Measurements from ENCODE around the gene PIWIL1.

PIWIL1 gene

DNA sequence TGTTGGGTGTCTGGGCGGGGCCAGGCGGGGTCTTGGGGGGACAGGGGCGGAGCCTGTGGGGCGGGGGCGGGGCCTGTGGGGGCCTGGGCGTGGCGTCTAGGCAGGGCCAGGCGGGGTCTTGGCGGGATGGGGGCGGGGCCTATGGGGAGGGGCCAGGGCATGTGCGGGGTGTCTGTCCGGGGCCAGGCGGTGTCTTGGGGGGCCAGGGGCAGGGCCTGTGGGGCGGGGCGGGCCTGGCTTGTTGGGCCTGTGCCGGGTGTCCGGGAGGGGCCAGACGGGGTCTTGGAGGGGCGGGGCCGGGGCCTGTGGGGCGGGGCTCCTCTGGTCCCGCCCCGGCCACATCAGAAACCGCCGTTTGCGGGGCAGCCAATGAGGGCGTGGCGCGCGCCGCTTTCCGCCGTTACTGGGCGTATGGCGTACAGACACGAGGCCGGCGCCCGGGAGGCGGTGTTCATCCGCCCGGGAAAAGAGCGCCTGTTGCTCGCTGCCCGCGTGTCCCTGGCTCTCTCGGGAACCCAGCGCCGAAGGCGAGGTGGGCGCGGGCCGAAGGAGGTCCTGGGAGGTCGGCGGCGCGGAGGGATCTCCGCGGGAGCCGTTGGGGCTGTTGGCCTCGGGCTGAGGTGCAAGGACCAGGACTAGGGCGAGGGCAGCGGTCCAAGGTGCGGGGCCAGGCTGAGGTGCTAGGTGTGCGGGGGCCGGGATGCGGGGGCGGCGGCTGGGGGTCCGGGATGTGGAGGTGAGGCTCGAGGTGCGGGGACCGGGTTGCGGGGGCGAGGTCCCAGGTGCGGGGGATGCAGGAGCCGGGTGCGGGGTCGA is at the start of gene PIWIL1:
Gene PIWIL1, plus strand, starts transcription at position 400 of the 816 bp plus-strand sequence. CDS start 4,705 bp downstream, outside the sequence.
- DNase-seq, result peak; percentile 2 to 40

DNA sequence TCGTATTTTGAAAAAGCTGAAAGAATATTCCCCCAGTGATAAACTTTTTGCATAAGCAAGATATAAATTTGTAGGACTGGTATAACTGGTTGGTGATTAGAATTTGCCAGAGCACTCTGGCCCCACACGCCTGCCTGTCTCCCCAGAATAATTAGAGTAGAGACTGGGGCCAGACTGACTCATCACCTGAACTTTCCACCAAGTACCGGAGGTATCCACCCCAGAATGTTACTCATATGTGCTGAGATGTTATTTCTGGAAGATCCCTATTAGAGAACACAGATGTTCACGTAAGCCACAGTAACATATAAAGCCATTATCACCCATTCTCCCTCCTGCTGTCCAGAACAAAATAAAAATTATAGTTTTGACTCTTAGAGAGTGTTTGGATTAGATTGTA is 49.5 kb upstream of the PIWIL1 start:
- DNase-seq, result no peak

DNA sequence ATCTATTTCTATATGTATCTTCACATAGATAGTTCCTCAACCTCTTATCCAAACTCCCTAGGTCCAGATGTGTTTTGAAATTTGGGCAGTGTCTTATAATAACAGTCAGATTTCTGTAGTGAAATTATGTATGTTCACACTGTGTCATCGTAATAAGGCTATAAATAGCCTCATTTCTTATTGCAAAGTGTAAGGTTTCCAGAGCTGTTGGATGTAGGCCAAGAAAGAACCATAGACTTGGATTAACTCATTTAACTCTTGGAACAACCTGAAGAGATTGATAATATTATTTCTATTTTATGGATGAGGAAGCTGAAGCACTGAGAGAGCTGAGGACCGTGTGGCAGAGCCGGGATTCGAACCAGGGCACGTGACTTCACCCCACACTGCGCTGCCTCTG is 49.0 kb upstream of the PIWIL1 start:
- no peak for DNase-seq

DNA sequence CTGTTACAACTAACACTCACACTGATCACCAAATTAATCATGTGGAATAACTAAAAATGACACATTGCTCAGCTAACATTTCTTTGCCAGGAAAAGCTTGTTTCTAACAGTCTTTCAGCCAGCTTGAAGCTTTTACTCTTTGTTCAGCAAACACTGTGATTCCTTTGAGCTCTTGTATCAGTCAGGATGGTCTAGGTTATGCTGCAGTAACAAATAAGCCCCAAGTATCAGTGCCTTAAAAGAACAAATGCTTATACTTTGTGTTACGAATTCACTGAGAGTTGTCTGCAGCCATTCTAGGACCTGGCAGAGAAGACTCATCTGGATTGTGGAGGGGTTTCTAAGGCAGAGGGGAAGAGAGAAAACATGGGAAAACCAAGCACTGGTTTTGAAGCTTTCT is 47.6 kb upstream of the PIWIL1 start:
- DNase-seq, result no peak

DNA sequence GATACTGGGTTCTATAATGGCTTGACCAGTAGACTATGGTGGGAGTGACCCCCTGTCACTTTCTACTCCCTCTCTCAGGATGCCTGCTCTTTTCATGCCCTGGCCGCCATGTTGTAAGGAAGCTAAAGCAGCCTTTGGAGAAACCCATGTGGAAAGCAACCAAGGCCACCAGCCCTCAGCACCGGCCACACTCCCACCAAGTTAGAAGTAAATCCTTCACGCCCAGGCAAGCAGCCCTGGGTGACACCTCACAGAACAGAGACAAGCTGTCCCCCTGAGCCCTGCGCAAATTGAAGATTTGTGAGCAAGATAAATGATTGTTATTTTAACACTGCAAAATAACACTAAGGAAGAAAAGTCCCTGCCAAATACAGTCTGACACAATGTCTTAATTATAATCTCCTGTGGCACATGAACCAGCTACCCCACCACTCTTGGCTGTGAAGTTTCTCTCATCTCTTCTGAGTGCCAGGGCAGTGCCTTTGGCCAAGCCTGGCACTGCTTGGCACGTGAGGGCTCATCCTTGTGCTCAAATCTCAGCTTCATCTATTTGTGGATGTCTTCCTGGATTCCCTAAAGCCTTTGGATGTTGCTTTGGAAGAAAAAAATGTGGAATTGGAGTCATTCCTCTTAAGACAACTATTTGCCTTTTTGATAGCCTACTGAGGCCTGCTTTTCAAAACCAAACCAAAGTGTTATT is 39.2 kb upstream of the PIWIL1 start:
- no peak for DNase-seq

DNA sequence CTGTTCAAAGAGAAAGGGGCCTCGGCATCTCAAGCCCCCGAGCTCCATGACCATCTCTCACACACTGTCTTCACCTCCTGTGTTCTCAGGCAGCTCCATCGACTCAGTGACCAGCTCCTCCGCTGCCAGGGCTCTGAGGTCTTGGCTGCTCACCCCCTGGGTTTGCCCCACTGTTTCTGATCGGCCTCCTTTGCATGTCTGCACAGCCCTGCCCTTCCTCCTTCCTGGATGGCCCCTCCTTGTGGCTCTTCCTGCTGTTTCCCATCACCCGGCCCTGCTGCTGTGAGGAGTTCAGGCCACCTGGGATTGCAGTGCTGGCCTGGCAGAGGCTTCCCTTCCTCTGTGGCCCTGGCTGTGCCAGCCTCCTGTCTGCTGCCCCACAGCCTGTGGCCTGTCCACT is 38.1 kb upstream of the PIWIL1 start:
- DNase-seq, result peak in 1 of 2 experiments; percentile 37

DNA sequence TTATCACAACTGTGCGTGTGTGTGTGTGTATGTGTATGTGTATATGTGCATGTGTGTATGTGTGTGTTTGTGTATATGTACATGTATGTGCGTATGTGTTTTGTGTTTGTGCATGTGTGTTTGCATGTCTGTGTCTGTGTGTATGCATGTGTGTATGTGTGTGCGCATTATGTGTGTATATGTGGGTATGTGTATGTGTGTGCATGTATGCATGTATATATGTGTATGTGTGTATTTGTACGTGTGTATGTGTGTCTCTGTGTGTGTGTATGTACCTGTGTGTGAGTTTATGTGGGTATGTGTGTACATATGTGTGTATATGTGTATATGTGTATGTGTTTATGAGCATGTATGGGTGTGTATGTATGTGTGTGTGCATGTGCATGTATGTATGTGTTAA is 37.6 kb upstream of the PIWIL1 start:
- DNase-seq, result no peak

DNA sequence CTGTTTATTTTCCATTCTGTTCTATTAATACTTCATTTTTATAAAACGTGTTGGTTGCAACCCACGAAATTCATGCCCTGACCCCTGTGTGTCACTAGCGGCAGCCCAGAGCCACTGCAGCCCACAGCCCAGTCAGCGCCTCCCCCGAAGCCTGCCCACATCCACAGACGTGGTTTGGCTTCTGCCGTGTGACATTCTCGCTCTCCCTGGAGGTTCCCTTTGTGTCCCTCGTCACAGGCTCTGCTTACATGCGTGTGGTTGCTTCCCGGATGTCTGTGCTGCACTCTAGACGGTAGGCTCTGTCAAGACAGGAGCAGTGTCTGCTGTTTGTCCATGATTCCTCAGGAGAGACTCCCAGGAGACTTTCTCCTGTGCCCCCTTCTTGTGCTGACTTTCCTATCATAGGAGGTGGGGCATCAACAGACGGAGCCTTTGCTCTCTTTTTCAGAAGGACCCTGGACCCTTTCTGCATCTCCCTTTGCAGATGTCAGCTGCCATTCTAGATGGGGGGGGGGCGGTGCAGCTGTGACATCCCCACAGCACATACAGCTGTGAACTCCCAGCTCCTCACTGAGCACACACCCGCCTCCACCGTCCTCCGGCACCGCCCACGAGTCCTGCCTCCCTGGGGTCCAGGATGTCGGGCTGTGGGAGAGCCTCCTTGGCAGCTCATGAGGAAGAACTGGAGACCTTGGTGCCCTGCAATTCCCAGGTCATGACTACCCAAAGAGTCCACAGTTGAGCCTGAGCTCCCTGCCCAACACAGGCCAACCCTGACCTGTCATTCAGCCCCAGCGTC is 36.8 kb upstream of the PIWIL1 start:
- no peak for DNase-seq

DNA sequence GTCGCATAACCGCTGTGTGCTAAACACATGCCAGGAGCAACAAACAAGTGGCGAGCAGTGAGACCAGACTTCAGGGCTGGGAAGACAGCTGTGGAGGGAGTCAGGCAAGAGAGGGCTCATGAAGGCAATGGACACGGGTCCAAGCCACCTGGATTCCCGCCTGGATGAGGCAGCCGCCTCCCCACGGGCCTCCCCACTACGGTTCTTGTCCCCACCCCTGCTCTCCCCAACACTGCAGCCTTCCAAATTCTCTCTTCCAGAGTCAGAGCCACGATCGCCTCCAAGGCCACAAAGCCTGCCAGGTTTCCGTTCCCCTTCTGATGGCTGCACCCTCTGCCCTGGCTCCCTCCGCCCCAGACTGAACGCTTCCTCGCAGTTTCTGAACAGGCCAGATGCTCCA is 36.1 kb upstream of the PIWIL1 start:
- no peak for DNase-seq

DNA sequence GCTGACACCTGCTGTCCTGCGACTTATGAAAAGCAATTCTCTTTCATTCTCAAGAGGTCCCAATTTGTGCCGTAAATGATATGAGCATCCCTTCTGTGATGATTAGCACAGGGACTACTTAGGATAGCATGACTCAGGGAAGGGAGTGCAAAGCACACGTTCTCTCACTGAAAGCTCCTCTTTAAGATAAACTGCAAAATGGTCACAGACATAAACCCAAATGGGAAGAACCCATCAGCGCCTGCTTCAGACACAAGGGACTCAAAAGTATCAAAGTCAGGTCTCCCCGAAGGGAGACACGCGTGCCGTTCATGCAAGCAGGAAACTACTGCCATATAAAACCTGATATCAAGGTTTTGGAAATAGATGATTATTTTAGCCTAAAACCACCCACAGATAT is 33.9 kb upstream of the PIWIL1 start:
- no peak for DNase-seq

DNA sequence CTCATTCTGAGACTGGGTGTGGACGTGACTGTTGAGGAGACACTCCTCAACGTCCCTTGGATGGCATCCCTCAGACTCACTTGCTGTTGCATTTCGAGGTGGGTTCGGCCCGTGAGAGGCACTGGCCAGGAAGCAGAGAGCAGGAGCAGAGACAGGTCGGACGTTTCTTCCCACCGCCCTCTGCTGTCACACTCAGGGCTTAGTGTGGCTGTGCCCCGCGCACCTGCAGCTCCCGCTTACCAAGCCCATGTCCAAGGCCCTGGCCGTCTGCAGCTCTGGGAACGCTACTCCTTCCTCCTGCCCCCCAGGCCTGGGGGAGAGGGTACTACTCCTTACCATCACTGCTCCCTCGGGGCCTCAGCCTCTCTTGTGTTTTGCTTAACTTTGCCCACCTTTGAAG is 29.8 kb upstream of the PIWIL1 start:
- DNase-seq, result no peak

DNA sequence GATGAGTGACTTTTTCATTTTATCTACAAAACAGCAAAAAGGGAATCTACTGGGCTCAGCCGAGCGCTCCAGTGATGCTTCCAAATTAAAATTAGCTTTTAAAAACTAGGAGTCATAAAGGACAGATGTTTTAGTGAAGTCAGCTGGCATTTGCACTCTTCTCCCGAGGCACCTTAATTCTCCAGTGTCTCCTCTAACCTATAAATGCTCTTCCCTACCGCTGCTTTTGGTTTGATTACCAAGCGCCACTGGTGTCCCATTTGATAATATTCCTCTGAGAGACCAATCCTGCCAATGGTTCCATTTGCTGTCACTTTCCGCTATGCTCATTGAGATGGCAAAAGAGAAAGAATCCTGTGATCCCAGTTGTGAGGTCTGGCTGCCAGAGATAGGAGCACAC is 29.3 kb upstream of the PIWIL1 start:
- no peak for DNase-seq

DNA sequence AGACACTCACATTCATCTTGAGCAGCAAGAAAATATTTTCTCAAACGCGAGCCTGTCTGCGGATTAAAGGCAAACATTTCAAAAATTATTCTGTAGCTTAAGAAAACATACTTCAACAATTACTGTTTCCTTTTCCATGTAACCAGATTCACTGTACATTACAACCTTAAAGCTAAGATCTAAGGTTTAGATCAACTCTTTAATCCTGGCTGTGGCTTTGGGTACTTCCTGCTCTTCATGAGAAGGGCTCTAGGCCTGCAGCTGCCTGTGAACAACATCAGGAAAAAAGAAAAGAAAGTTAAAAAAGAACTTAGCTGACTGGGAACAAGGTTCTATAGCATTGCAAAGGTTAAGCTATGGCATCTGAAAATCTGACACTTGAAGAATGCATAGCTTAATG is 21.4 kb upstream of the PIWIL1 start:
- no peak for DNase-seq

DNA sequence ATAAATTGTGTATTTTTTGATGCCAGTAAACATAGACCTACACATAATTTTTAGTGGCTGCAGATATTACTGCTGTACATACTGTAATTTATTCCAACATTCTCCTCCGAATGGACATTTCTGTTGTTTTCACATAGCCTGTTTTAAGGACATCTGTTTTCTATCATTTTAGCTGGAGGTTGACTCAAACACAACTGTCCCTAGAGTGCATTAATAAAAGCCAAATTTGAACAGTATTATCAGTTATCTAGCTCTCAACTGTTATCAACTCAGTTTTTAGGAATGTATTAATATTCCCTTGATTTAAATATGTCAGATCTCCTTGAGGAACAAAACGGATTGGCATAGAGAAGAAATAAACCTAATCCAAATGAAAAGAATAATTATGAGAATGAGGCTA is 17.2 kb upstream of the PIWIL1 start:
- no peak for DNase-seq

DNA sequence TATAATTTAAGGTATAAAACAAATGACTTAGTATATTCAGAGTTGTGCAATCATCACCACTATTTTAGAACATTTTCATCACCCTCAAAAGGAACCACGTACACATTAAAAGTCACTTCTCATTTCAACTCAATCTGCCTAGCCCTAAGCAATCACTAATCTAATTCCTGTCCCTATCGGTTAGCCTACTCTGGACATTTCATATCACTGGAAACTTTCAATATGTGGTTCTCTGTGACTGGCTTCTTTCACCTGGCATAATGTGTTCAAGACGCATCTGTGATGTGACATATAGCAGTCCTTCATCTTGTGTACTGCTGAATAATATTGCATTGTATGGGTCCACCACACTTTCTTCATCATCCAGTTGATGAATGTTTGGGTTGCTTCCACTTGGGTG is 15.4 kb upstream of the PIWIL1 start:
- no peak for DNase-seq

DNA sequence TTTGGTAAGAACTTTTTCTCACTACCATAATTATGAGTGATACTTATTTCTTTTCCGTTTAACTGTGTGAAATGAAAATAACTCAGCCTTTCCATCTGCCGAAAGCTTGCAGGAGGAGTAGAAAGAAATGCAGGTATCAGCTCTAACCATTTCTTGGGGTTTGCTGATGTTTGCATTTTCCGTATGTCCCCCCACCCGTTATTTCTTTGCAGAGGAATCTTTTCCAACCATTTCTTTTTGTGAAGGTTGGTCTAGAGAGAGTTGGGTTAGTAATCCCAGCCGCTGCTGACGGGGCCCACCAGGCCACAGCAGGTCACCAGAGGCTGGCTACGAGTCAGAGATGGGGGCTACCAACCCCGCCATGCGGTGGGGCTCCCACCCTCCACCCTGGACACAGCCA is 7.0 kb upstream of the PIWIL1 start:
- no peak for DNase-seq

DNA sequence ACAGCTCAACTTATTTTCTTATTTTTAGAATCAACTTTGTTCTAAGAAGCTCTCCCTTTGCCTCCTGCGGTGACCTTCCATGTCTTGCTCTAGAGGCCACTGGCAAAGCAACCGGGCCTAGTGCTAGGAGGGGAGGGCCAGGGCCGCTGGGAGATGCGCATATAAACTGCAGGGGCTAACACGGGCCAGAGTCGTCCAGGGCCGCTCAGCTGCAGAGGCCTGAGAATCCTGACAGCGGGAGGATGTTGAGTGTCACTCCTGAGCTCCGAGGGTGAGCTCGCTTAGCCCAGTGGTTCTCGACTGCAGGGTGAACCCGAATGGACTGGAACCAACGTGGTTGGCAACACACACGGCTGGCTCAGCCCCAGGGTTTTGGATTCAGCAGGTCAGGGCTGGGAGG is 6.5 kb upstream of the PIWIL1 start:
- no peak for DNase-seq

DNA sequence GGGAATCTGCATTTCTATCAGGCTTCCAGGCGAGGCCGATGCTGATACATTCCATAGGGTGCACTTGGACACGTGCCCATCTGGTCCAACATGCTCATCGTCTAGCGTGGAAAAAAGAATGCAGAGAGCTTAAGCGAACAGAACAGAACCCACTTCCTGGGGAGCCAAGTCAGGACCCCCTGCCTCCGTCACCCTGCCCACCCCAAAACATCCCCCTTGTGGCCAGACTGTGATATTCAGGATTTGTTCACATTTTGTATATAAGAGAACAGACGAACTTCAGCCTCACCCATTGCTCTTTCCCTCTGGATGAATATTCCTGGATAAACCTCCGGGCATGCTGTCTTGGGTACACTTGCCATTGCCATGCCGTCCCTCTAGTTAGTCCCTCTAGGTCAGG is 4.3 kb upstream of the PIWIL1 start:
- no peak for DNase-seq

DNA sequence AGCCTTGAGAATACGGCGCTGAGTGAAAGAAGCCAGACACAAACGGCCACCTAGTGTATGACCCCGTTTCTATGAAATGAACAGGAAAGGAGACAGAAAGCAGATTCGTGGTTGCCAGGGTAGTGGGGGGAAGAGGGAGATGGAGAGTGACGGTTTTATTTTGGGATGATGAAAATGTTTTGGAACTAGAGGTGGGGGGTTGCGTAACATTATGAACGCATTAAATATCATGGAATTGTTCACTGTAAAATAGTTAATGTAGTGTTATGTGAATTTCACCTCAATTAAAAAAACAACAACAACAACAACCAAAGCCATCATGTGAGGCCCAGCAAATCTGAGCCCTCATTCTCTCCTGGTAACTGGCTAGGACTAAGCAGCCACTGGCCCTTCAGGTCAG is 3.3 kb upstream of the PIWIL1 start:
- DNase-seq, result no peak

DNA sequence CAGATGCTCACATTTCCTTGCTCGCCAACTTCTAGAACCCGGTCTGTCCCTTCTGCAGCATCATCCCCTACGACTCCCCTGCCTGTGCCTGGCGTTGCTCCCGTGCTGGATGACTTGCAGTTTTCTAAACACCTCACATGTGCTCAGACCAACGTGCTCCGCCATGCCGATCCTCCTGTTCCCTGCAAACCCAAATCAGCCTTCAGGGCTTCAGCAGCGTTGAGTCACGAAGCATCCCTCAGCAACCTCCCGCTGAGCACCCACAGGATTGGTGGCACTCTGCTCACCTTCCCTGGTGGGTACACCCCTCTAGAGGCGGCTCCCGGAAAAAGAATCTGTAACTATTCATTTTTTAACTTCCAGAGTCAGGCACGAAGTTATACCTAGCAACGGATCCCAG is 2.8 kb upstream of the PIWIL1 start:
- DNase-seq, result peak in 1 of 2 experiments; percentile 50

DNA sequence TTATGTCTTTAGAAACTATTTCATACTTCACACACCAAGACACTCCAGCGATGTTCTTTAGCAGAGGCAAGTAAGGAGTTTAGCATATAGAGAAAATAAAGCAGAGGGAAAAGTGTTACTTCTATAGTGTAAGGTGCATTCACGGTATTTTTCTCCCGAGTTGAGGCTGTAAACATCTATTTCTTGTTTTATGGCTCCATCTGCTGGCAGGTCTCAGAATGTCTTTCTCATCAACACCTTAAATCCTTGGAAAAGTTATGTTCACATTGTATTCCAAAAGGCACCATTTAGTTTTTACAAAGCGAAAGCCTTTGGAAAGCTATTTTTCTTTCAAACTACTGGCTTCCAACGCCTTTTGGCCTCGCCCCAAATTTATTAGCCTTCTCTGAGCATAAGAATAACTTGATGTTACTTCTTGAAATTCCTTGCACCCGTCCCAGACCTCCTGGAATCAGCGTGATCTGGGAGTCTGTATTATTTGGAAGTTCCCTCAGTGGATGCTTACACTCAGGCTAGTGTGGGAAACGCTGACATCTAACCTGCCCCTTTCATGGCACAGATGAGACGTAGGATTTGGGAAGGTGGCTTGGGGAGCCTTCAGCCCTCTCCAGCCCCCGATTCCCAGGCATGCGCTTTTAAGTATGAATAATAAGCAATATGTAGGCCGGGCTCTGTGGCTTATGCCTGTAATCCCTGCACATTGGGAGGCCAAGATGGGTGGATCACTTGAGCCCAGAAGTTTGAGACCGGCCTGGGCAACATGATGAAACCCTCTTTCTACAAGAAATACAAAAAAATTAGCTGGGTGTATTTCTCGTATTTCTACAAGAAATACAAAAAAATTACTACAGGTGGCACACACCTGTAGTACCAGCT is 1.9 kb upstream of the PIWIL1 start:
- peak; percentile 54 to 78 for DNase-seq

DNA sequence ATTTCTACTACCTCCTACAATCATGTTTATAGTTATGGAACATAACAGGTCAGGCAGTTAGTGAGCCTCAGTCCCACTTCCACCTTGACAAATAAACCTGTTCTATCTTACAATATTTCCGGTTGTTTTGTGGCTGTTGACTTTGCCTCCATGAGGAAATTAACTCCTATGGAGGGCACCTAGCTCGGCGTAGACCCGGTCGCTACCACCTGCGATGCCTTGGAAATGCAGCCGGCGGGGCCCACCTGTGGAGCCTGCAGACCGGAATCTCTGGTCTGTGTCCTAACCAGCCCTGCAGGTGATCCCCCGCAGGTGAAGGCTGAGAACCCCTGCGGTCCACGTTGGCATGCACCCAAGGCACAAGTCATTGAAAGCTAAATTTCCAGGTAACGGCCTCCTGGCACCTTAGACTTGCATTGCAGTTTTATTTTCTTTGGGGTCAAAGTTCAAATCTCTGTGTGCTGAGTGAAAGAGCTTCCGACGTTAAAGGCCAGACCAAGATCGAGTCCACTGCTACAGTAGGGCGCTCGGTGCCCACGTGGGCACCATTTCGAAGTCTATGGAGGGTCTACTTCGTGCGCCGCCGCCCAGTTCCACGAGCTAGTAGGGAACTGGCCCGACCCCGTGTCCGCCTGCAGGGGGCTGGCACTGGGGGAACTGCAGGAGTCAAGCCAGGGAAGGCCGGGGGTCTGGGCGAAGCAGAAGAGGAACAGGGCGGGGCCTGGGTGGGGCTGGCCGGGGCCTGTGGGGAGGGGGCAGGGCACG is 782 bp upstream of the PIWIL1 start:
- DNase-seq, result no peak

Data from NCI-H526 (cell line).